GM06990 (cell line): ENCODE measurements around the gene CEP83.

Experiments used
- DNase-seq: peaks from one replicate; pipeline ENCODE4 v3.0.0-alpha.2; 2011; ENCODE audit not compliant: insufficient read length; ENCODE audit errors: extremely low read depth
- H3K27me3 ChIP-seq: replicated peaks from 2 replicates; pipeline ENCODE4 v1.6.0; 2011; ENCODE audit warnings: low read length; ENCODE audit not compliant: control insufficient read depth, insufficient read depth
- H3K36me3 ChIP-seq: 2 replicates; pipeline ENCODE4 v1.5.1; 2011; ENCODE audit warnings: low read length; ENCODE audit not compliant: control insufficient read depth, insufficient read depth
- H3K4me3 ChIP-seq: replicated peaks from 2 replicates; pipeline ENCODE4 v1.5.1; 2011; ENCODE audit warnings: low read depth, mild to moderate bottlenecking, control low read depth, low read length
- TF ChIP-seq, protein P1 (sequence below): IDR thresholded peaks from 2 replicates; pipeline ENCODE4 v1.5.1; 2011; ENCODE audit warnings: low read length, control low read depth, mild to moderate bottlenecking, inconsistent platforms; ENCODE audit not compliant: insufficient read depth, poor library complexity, severe bottlenecking

CEP83 gene

DNA sequence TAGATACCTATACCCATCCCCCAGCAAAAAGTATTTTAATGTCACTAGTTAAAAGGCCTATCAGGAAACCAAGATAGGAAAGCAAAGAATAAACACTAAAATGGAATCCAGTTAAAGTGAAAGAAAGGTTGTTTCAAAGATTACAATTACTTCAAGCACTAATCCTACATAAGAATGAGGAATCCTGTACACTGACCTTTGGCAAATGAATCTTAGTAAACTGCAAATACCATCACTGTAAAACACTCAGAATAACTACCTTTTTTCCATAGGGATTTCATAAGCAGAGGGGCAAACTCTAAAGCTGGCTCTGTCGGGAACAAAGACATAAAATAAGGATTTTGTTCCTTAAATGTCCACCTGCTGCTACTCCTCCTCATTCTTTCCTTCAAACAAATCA, 25.9 kb downstream of the CEP83 start:
- TF ChIP-seq, protein P1, sequence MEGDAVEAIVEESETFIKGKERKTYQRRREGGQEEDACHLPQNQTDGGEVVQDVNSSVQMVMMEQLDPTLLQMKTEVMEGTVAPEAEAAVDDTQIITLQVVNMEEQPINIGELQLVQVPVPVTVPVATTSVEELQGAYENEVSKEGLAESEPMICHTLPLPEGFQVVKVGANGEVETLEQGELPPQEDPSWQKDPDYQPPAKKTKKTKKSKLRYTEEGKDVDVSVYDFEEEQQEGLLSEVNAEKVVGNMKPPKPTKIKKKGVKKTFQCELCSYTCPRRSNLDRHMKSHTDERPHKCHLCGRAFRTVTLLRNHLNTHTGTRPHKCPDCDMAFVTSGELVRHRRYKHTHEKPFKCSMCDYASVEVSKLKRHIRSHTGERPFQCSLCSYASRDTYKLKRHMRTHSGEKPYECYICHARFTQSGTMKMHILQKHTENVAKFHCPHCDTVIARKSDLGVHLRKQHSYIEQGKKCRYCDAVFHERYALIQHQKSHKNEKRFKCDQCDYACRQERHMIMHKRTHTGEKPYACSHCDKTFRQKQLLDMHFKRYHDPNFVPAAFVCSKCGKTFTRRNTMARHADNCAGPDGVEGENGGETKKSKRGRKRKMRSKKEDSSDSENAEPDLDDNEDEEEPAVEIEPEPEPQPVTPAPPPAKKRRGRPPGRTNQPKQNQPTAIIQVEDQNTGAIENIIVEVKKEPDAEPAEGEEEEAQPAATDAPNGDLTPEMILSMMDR, result no peak
- H3K36me3 ChIP-seq, result no peaks in the 10 kb centered on the region; the same call in 1 of the 2 replicates
- H3K27me3 ChIP-seq, result no peaks in the 10 kb centered on the region
- DNase-seq, result no peak
- no peak overlapping the region for H3K4me3 ChIP-seq

DNA sequence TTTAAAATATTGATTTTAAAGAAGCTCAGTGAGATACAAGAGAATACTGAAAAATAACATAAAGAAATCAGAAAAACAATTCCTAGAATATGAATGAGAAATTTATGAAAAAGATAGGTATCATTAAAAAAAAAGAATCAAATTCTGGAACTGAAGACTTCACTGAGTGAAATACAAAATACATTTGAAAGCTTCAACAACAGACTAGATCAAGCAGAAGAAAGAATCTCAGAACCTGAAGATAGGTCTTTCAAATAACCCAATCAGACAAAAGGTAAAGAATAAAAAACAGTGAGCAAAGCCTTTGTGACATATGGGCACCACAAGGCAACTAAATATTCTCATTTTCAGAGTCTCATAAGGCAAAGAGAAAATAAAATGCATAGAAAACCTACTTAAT, 29.4 kb downstream of the CEP83 start:
- H3K36me3 ChIP-seq, result no peaks in the 10 kb centered on the region; the same call in 1 of the 2 replicates
- H3K27me3 ChIP-seq, result no peaks in the 10 kb centered on the region
- TF ChIP-seq, protein P1, result no peak
- DNase-seq, result no peak
- H3K4me3 ChIP-seq, result no peak overlapping the region

DNA sequence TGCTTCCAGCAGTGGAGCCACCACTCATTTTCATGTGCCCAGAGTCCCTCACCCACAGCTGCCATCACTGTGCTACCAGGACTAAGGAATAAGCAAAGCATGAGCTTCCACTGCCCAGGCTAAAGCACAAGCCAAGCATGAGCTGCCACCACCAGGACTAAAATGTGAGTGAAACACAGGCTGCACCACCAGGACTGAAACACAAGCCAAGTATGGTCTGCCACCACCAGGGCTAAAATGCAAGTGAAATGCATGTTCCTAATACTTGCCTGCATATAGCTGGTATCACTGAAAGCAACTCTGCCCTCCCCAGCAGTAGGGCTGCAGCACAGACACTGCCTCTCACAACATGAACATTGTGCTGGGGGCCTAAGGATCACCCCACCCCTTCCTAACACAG, 30.0 kb downstream of the CEP83 start:
- TF ChIP-seq, protein P1, result no peak

DNA sequence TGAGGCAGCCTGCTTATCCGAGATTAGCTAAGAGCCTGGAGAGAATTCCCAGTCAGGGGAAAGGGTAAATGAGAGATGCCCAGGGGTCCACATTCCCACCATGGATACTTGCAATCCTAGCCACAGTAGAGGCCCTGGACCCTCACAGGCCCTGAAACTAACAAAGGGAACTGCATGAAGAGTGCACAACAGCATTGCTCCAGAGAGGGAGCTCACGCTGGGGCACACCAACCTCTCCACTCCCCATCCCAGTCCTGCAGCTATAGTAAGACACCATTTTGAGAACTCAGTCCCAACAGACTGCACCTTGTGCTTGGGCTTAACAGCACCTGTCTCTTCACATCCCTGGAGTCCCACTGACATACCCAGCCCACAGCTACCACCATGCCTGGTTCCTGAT, 30.5 kb downstream of the CEP83 start:
- H3K36me3 ChIP-seq, result no peaks in the 10 kb centered on the region; the same call in 1 of the 2 replicates
- no peaks in the 10 kb centered on the region for H3K27me3 ChIP-seq
- peak; percentile 9 for DNase-seq
- TF ChIP-seq, protein P1, result no peak
- no peak overlapping the region for H3K4me3 ChIP-seq

More for the DNA sequence above, 30.0 kb downstream of the CEP83 start:
- Histone ChIP-seq H3K4me3 (no peak overlapping the region), H3K27me3 (no peaks in the 10 kb centered on the region), H3K36me3 (no peaks in the 10 kb centered on the region; the same call in 1 of the 2 replicates)
- DNase-seq, result peak; percentile 16

DNA sequence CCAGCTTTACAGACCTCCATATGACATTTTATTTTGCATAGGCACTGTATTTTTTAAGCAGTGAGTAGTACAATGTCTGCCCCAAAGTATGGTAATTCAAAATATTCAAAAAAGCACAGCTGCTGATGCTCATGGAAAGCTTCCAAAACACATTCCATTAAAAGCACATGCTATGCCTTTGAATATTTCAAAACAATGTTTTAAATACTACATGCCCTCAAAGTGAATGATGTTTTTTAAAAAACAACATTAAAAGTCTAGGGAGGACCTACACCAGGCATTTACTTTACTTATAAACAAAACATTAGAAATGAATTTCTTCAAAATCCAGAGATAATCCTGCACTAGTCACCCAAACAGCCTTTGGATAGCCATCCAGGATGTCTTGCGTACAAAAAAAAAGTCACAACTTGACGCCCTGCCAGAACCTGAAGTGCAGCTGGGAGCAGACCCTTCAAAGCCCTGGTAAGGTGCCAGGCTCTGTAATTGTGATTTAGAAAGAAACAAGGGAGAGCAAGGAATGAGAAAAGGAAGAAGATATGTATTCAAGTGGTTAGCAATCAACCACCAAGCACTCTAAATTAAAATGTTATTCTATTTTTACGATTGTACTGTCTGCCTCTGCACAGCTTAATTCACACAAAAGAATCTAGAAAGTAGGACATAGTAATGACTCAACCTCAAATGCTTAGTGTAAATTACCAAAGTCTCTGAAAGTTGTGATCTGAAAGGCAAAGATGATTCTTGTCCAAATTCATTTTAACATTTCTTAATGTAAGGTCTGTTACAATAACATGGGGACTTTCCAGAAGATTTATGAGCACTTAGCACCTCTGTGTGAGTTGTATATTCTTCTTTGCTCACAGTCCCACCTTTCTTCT, 31.9 kb downstream of the CEP83 start:
- no peaks in the 10 kb centered on the region for H3K27me3 ChIP-seq
- H3K4me3 ChIP-seq, result no peak overlapping the region
- H3K36me3 ChIP-seq, result no peaks in the 10 kb centered on the region; the same call in 1 of the 2 replicates
- TF ChIP-seq, protein P1, result no peak
- peak; percentile 30 for DNase-seq
